PC-3 (cell line): Measurements from ENCODE around the gene PAPOLA. TPM values are rescaled to one million over a fixed set of nuclear protein-coding genes. Genes with fewer than 3 reads are reported as not detected.

Experiments
- ATAC-seq: fragments of 200-7000 bp; cut with Tn5 transposase; 2 replicates; pipeline ENCODE4 v1.9.1; 2020; ENCODE audit warnings: mild to moderate bottlenecking, moderate library complexity
- BruUV-seq: library from RNA; stranded (reverse); fragments of 400-500 nt; replicated peaks from 2 replicates; lab custom pipeline; 2021; lab: Mats Ljungman, UMichigan
- CTCF ChIA-PET: fragments of 300-600 bp; sonication (Branson Sonifier 250); formaldehyde crosslinking; loops from one replicate; lab custom pipeline; 2022; ENCODE audit warnings: antibody characterized with exemption; lab: Charles Lee
- POLR2A ChIA-PET: fragments of 300-600 bp; sonication (Branson Sonifier 250); formaldehyde crosslinking; loops from one replicate; lab custom pipeline; 2022; ENCODE audit warnings: antibody characterized with exemption; ENCODE audit not compliant: unreplicated experiment; lab: Charles Lee
- DNase-seq: peaks from one replicate; pipeline ENCODE4 v3.0.0-alpha.2; 2015
- H2AFZ ChIP-seq: fragments of 300-600 bp; sonication (generic); 2 replicates; pipeline ENCODE4 v1.6.0; 2016; ENCODE audit warnings: antibody characterized with exemption, low read length
- H3F3A ChIP-seq: fragments of 300-600 bp; sonication (generic); one replicate; pipeline ENCODE4 v1.6.0; 2017; ENCODE audit warnings: antibody characterized with exemption, low read length, control low read depth, mild to moderate bottlenecking; ENCODE audit not compliant: unreplicated experiment
- H3K27ac ChIP-seq: fragments of 300-600 bp; sonication (generic); 2 replicates; pipeline ENCODE4 v1.5.1; 2016; ENCODE audit warnings: mild to moderate bottlenecking, low read length
- H3K27me3 ChIP-seq: fragments of 300-600 bp; sonication (generic); 2 replicates; pipeline ENCODE4 v1.6.1; 2016; ENCODE audit warnings: low read length, mixed read lengths
- H3K36me3 ChIP-seq: fragments of 300-600 bp; sonication (generic); 2 replicates; pipeline ENCODE4 v1.6.1; 2016; ENCODE audit warnings: low read depth, mixed run types, low read length, mixed read lengths
- H3K4me1 ChIP-seq: fragments of 300-600 bp; sonication (generic); 2 replicates; pipeline ENCODE4 v1.5.1; 2016; ENCODE audit warnings: low read length; ENCODE audit not compliant: insufficient read depth
- H3K4me2 ChIP-seq: fragments of 300-600 bp; sonication (generic); 2 replicates; pipeline ENCODE4 v1.6.0; 2016; ENCODE audit warnings: low read length
- H3K4me3 ChIP-seq: fragments of 300-600 bp; sonication (generic); 2 replicates; pipeline ENCODE4 v1.5.1; 2016; ENCODE audit warnings: mild to moderate bottlenecking, low read length, mixed read lengths
- H3K79me2 ChIP-seq: fragments of 300-600 bp; sonication (generic); 2 replicates; pipeline ENCODE4 v1.6.1; 2017; ENCODE audit warnings: low read length, mixed read lengths
- H3K9ac ChIP-seq: fragments of 300-600 bp; sonication (generic); 2 replicates; pipeline ENCODE4 v1.6.0; 2016; ENCODE audit warnings: mild to moderate bottlenecking, low read length
- H3K9me2 ChIP-seq: fragments of 300-600 bp; sonication (generic); replicated peaks from 2 replicates; pipeline ENCODE4 v1.6.1; 2016; ENCODE audit warnings: mixed run types, low read length, mixed read lengths
- H3K9me3 ChIP-seq: fragments of 300-600 bp; sonication (generic); 2 replicates; pipeline ENCODE4 v1.6.1; 2016; ENCODE audit warnings: low read length, mixed read lengths
- H4K20me1 ChIP-seq: fragments of 300-600 bp; sonication (generic); 2 replicates; pipeline ENCODE4 v1.6.1; 2016; ENCODE audit warnings: low read length, mixed read lengths
- EZH2 ChIP-seq: fragments of 300-600 bp; sonication (generic); IDR thresholded peaks from one replicate; pipeline ENCODE4 v1.6.1; 2017; ENCODE audit warnings: antibody characterized with exemption, mild to moderate bottlenecking, low read length; ENCODE audit not compliant: unreplicated experiment
- EZH2phosphoT487 ChIP-seq: fragments of 300-600 bp; sonication (generic); IDR thresholded peaks from 2 replicates; pipeline ENCODE4 v1.6.1; 2018; ENCODE audit warnings: mild to moderate bottlenecking, antibody characterized with exemption, low read length, borderline replicate concordance
- intact Hi-C: fragments of 100-400 bp; cut with micrococcal nuclease; formaldehyde crosslinking; loops from 2 replicates; pipeline ENCODE4 v1.9.0; 2023
- total RNA-seq: library from RNA; depleted of rRNA; stranded (reverse); fragments of >200 nt; gene quantifications from 2 replicates; pipeline ENCODE4 v1.2.3, GENCODE V29; 2014
- TF ChIP-seq, protein P1 (sequence below): fragments of 300-600 bp; sonication (generic); conservative IDR thresholded peaks from 2 replicates; pipeline ENCODE4 v1.5.1; 2017; ENCODE audit warnings: antibody characterized with exemption, low read depth, mild to moderate bottlenecking, low read length

Gene PAPOLA
- total RNA-seq, 1 experiment from 2014 or later: 111 TPM

DNA sequence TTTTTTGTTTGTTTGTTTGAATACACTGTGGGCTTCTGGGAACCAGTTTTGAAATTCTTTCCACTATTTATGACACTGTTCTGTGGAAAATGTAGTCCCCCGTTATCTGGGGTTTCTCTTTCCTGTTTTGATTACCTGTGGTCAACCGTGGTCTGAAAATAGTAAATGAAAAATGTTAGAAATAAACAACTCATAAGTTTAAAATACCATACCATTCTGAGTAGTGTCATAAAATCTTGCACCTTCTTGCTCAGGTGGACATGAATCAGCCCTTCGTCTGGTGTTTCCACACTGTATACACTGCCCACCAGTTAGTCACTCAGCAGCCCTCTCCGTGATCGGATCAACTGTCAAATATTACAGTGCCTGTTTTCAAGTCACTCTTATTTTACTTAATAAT is 5.1 kb upstream of the PAPOLA start:
- TF ChIP-seq EZH2phosphoT487 (no peak), EZH2 (no peak)
- TF ChIP-seq, protein P1, sequence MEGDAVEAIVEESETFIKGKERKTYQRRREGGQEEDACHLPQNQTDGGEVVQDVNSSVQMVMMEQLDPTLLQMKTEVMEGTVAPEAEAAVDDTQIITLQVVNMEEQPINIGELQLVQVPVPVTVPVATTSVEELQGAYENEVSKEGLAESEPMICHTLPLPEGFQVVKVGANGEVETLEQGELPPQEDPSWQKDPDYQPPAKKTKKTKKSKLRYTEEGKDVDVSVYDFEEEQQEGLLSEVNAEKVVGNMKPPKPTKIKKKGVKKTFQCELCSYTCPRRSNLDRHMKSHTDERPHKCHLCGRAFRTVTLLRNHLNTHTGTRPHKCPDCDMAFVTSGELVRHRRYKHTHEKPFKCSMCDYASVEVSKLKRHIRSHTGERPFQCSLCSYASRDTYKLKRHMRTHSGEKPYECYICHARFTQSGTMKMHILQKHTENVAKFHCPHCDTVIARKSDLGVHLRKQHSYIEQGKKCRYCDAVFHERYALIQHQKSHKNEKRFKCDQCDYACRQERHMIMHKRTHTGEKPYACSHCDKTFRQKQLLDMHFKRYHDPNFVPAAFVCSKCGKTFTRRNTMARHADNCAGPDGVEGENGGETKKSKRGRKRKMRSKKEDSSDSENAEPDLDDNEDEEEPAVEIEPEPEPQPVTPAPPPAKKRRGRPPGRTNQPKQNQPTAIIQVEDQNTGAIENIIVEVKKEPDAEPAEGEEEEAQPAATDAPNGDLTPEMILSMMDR: no peak
- no peak overlapping the region for H3K27ac ChIP-seq
- no peaks in the 10 kb centered on the region for H3K9me3 ChIP-seq
- H2AFZ ChIP-seq: no peak overlapping the region
- H3K4me3 ChIP-seq: no peak overlapping the region
- ATAC-seq (no peak), DNase-seq (peak; percentile 49)
- H4K20me1 ChIP-seq: no peaks in the 10 kb centered on the region
- H3K9me2 ChIP-seq: no peaks in the 10 kb centered on the region
- peak overlapping the region; percentile 51; the same call in 1 of the 2 replicates for H3K4me2 ChIP-seq
- no peaks in the 10 kb centered on the region for H3K36me3 ChIP-seq
- peaks cover 12% of the 10 kb centered on the region for H3K79me2 ChIP-seq
- H3K9ac ChIP-seq: no peak overlapping the region
- H3F3A ChIP-seq: no peaks in the 10 kb centered on the region
- BruUV-seq: no TSS peak
- ChIA-PET CTCF (no interaction called here), POLR2A (no interaction called here)
- intact Hi-C loops: no loop called here
- no peaks in the 10 kb centered on the region for H3K27me3 ChIP-seq
- H3K4me1 ChIP-seq: peaks cover 15% of the 10 kb centered on the region

GRCh38 chr14:96497586-96497985 is 4.6 kb upstream of the PAPOLA start:
- CTCF ChIA-PET: no interaction called here
- ATAC-seq: no peak
- intact Hi-C loops: no loop called here

GRCh38 chr14:96501217-96501739 is 904 bp upstream of the PAPOLA start:
- Histone ChIP-seq H3K79me2 (peaks cover 53% of the 10 kb centered on the region), H3K9me3 (no peaks in the 10 kb centered on the region), H3K4me2 (peak overlapping the region; percentile 94), H3F3A (no peaks in the 10 kb centered on the region), H3K27ac (peak overlapping the region; percentile 63), H3K9ac (peak overlapping the region; percentile 96), H3K36me3 (no peaks in the 10 kb centered on the region; the same call in 1 of the 2 replicates), H3K4me3 (peak overlapping the region; percentile 96), H2AFZ (peak overlapping the region; percentile 78), H3K9me2 (no peaks in the 10 kb centered on the region), H4K20me1 (peaks cover 34% of the 10 kb centered on the region), H3K27me3 (no peaks in the 10 kb centered on the region), H3K4me1 (peaks cover 34% of the 10 kb centered on the region)
- POLR2A ChIA-PET: no interaction called here
- DNase-seq (peak; percentile 14), ATAC-seq (no peak)
- CTCF ChIA-PET: no interaction called here
- TF ChIP-seq EZH2 (no peak), EZH2phosphoT487 (no peak)
- TF ChIP-seq, protein P1: no peak
- intact Hi-C loops: loop anchor here (5.0 kb wide), 1 partner anchor 139 kb away; the partner anchor contains the start of genes ATG2B and GSKIP
- no TSS peak for BruUV-seq

More at GRCh38 chr14:96497586-96497985, 4.6 kb upstream of the PAPOLA start:
- Histone ChIP-seq H3K4me1 (peaks cover 15% of the 10 kb centered on the region), H3K9me2 (no peaks in the 10 kb centered on the region), H3F3A (no peaks in the 10 kb centered on the region), H3K4me2 (peak overlapping the region; percentile 51), H3K9ac (no peak overlapping the region), H3K36me3 (no peaks in the 10 kb centered on the region), H3K27ac (no peak overlapping the region), H3K79me2 (peaks cover 16% of the 10 kb centered on the region), H4K20me1 (no peaks in the 10 kb centered on the region), H3K4me3 (no peak overlapping the region), H3K9me3 (no peaks in the 10 kb centered on the region), H2AFZ (no peak overlapping the region), H3K27me3 (no peaks in the 10 kb centered on the region)
- POLR2A ChIA-PET: no interaction called here
- TF ChIP-seq, protein P1: no peak
- TF ChIP-seq EZH2 (no peak), EZH2phosphoT487 (no peak)
- DNase-seq: no peak
- BruUV-seq: no TSS peak
